DMS153 treated with DMSO at 0.1 percent for 48 hours (cell line): ENCODE results near the gene JOSD2.

Experiments
- DNase-seq: peaks from one replicate; lab custom pipeline; 2025; ENCODE audit not compliant: unreplicated experiment; lab: John Stamatoyannopoulos, UW

JOSD2 gene

GRCh38 chr19:50514346-50515167 lies 3.6 kb upstream of the JOSD2 start:
- no peak for DNase-seq

- DNase-seq = no peak
Measured at GRCh38 chr19:50513746-50514345, 2.9 kb upstream of the JOSD2 start, which contains the start of gene ASPDH. Gene ASPDH, minus strand, starts transcription at chr19:50513913. Its CDS starts 90 bp downstream, at chr19:50513823.

DNA sequence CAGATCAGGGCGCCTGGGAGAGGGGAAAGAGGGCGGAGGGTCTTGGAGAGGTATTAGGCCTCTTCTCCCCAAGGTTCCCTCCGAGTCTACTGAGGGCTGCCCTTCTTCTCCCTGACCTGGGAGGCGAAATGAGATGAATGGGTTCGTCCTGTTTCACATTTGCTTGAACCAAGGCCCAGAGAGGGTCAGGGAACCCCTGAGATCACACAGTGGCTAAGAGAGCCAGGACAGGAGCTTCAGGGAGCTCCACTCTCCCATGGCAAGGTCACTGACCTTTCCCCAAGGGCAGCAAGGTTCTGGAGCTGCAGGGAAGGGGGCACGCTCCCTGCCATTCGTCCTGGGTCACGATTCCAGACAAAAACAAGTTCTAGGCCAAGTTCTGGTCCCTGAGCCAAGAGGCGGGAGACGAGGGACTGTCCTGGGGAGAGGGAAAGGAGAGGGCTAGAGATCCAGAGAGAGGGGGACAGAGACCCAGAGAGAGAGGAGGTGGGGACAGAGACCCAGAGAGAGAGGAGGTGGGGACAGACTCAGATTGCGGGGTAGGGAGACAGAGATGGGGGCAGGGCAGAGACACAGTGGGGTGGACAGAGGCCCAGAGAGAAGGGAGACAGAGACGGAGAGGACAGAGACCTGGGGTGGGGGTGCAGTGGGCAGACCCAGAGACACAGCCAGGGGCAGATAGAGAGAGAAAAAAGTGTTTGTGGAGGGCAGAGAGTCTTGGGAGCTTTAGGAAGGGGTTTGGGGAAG lies 2.2 kb upstream of the JOSD2 start:
- no peak for DNase-seq

GRCh38 chr19:50512112-50512998 lies 1.4 kb upstream of the JOSD2 start:
- no peak for DNase-seq

DNA sequence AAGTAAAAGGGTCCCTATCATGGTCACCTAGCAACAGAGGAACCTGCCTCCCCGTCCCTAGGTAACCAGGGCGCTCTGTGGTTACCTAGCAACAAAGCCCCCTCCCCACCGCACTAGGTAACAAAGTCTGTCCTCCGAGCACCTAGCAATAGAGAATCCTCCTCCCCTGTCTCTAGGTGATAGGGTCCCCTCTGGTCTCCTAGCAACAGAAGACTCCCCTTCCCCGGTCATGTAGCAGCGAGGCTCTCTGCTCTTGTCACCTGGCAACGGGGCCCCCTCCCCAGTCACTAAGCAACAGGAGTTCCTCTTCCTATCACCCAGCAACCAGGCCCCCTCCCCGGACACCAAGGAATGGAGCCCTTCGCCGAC lies 307 bp downstream of the JOSD2 start:
- DNase-seq = no peak

DNA sequence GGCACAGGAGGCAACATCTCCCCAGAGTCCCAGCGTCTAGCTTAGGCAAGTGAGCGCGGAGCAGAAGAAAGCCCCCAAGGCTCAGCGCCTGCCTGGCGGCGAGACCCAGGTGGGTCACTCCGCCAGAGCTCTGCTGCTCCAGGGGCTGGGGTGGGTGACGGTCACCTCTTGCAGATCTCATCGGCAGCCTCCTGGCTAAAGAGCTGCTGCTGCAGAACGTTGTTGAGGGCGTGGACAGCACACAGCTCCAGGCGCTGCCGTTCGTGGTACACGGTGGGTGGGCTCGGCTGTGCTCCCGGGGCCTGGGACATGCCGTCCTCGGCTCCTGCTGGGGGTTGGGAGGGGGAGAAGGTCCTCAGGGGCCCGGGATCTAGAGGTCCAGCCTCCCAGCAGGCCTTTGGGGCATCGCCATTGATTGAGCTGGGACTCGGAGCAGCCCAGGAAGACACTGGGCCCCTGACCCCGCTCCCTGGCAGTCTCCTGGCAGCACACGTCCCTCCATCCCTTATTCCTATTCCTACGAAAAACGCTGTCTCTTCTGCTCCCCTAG lies 795 bp downstream of the JOSD2 start:
- no peak for DNase-seq

DNA sequence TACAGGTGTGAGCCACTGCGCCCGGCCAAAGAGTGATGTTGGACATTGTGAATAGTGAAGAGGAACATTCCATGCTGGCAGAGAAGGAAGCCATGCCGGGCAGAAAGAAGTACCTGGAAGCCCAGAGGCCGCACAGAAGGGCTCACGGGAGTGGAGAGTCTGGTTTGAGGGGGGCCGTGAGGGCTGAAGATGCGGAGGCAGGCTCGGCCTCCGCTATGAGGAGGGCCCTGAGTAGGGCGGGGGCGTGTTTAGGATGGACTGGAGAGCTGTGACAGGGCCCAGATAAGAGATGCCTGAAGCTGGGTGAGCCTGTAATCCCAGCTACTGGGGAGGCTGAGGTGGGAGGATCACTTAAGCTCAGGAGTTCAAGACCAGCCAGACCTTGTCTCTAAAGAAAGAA lies 1.6 kb downstream of the JOSD2 start:
- no peak for DNase-seq

- no peak for DNase-seq
Measured at GRCh38 chr19:50508843-50509190, 2.2 kb downstream of the JOSD2 start.

GRCh38 chr19:50507376-50507775 lies 3.6 kb downstream of the JOSD2 start:
- no peak for DNase-seq

GRCh38 chr19:50506700-50507099 lies 4.3 kb downstream of the JOSD2 start:
- no peak for DNase-seq

DNA sequence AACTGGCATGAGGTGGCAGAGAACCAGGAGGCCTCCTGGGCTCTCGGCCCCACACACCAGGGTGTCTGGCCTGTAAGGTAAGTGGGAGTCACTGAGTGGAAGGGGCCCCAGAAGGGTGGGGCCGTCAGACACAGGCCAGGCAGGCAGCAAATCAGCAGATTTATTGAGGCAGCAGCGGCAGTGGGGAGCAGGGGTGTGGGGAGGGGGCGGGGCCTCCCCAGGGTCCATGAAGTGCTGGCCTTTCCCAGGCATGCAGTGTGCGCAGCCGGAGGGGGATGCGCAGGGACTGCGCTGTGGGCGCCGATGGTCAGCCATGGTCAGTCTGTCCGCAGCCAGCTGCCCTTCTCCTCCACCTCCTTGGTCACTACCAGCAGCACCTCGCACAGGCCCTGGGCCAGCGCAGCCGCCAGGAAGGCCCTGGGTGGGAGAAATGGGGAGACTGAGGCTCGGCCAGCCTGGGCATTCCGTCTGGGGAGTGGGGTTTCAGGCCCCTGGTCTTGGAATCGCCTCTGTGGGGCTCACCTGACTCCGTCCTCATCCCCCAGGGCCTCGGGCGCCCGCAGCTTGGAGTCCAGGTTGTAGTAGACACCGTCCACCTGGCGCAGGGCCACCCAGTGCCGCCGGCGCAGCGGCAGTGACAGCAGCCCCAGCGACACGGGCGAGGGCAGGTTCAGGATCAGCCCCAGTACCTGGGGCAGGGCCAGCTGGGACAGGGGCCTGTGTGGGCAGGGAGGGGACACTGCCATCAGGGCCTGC lies 5.0 kb downstream of the JOSD2 start:
- DNase-seq = no peak

GRCh38 chr19:50501568-50502475 lies 9.2 kb downstream of the JOSD2 start:
- no peak for DNase-seq

- no peak for DNase-seq
Measured at GRCh38 chr19:50501186-50501567, 9.8 kb downstream of the JOSD2 start.

- no peak for DNase-seq
Measured at GRCh38 chr19:50500753-50501151, 10.2 kb downstream of the JOSD2 start.

- DNase-seq = no peak
Measured at GRCh38 chr19:50500060-50500752, 10.8 kb downstream of the JOSD2 start.

GRCh38 chr19:50498219-50499056 lies 12.6 kb downstream of the JOSD2 start:
- no peak for DNase-seq

DNA sequence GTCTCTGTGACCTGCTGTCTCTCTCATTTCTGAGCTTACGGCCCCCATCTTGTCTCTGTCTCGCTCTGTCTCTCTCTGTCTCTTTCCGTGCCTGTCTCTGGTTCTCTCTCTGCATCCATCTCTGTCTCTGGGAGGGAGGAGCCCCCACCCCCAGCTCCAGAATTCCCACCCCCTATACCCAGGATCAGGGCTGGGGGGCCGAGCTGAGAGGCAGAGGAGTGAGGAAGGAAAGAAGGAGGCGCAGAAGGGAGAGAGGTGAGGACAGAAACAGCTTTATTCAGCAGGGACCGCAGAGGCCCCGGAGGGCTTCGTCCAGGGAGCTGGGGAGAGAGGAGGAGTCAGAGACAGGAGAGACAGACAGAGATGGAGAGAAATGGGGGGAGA lies 14.0 kb downstream of the JOSD2 start:
- DNase-seq = no peak
